Colonic mucosa (tissue), 4 donors: ENCODE measurements around the gene PPIF. TPM values are rescaled to one million over a fixed set of nuclear protein-coding genes. Genes with fewer than 3 reads are reported as not detected.

Experiments used
- DNase-seq: peaks from one replicate; pipeline ENCODE4 v3.0.0-alpha.2; 2020
- H3K27ac ChIP-seq: fragments of 200-600 bp; one replicate; pipeline ENCODE4 v1.8.0; 2021
- H3K27me3 ChIP-seq: fragments of 200-600 bp; one replicate; pipeline ENCODE4 v1.8.0; 2021
- H3K36me3 ChIP-seq: fragments of 200-600 bp; one replicate; pipeline ENCODE4 v1.8.0; 2021
- H3K4me1 ChIP-seq: fragments of 200-600 bp; one replicate; pipeline ENCODE4 v1.8.0; 2021; ENCODE audit warnings: mild to moderate bottlenecking
- H3K4me3 ChIP-seq: fragments of 200-600 bp; one replicate; pipeline ENCODE4 v1.8.0; 2021
- H3K9ac ChIP-seq, 2 donors: one replicate each; pipeline ENCODE4 v1.7.0; 2013; ENCODE audit warnings: control low read depth in 2 of 2, low read depth in 2 of 2, low read length in 2 of 2
- H3K9me3 ChIP-seq: fragments of 200-600 bp; one replicate; pipeline ENCODE4 v1.8.0; 2021
- intact Hi-C: fragments of 100-400 bp; cut with DNase I; formaldehyde crosslinking; loops from one replicate; pipeline ENCODE4 v1.14.1; 2022
- total RNA-seq, 2 donors: library from RNA; stranded (reverse); fragmentation: NEBNext Ultra II Directional in 1 of 2; extraction: Animal tissue kit (Norgen Biotek cat#: 25700) in 1 of 2; gene quantifications; one replicate each; pipeline ENCODE4 v1.2.1, GENCODE V29; 2021
- TF ChIP-seq, protein P1 (sequence below): fragments of 200-600 bp; IDR thresholded peaks from one replicate; pipeline ENCODE4 v1.8.0; 2022; ENCODE audit warnings: antibody characterized with exemption, mild to moderate bottlenecking
- donor health status: healthy.
- donor health status: DM: no; HTN: no; CAD: no.
- donor health status: DM: no; HTN: no; CAD: no.

The PPIF gene
- total RNA-seq, 2 donors from 2014 or later = 99.3 to 154 TPM

DNA sequence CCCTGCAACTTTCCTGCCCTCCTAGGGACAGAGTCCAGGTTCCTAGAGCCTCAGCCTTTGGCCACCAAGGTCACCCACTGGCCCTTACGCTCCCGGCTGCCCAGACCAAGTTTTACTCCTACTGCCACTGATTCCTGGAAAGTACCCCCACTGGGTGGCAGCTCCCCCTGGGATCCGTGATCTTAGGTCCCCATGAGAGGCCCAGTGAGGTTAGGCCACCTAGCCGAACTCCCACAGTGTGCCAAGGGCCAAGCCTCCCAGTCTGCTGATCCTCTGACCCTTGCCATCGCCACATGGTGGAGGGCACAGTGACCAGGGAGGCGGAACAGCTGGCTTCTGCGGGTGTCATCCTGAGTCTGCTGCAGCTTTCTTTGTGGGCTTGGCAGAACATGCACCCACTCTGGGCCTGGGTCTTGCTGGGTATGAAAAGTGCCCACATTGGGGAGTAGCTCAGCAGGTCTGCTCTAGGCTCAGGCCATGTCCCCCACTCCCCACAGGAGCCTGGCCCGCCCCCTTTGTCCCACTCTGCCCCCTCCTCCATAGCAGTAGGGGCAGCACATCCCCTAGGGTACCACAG is 40.5 kb upstream of the PPIF start:
- TF ChIP-seq, protein P1, sequence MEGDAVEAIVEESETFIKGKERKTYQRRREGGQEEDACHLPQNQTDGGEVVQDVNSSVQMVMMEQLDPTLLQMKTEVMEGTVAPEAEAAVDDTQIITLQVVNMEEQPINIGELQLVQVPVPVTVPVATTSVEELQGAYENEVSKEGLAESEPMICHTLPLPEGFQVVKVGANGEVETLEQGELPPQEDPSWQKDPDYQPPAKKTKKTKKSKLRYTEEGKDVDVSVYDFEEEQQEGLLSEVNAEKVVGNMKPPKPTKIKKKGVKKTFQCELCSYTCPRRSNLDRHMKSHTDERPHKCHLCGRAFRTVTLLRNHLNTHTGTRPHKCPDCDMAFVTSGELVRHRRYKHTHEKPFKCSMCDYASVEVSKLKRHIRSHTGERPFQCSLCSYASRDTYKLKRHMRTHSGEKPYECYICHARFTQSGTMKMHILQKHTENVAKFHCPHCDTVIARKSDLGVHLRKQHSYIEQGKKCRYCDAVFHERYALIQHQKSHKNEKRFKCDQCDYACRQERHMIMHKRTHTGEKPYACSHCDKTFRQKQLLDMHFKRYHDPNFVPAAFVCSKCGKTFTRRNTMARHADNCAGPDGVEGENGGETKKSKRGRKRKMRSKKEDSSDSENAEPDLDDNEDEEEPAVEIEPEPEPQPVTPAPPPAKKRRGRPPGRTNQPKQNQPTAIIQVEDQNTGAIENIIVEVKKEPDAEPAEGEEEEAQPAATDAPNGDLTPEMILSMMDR = no peak
- intact Hi-C loops = no loop called here
- Histone ChIP-seq H3K4me3 (no peak overlapping the region), H3K4me1 (no peaks in the 10 kb centered on the region), H3K9ac (no peak overlapping the region), H3K9me3 (no peaks in the 10 kb centered on the region), H3K27me3 (no peaks in the 10 kb centered on the region), H3K27ac (no peak overlapping the region), H3K36me3 (peaks cover 21% of the 10 kb centered on the region)
- no peak for DNase-seq

DNA sequence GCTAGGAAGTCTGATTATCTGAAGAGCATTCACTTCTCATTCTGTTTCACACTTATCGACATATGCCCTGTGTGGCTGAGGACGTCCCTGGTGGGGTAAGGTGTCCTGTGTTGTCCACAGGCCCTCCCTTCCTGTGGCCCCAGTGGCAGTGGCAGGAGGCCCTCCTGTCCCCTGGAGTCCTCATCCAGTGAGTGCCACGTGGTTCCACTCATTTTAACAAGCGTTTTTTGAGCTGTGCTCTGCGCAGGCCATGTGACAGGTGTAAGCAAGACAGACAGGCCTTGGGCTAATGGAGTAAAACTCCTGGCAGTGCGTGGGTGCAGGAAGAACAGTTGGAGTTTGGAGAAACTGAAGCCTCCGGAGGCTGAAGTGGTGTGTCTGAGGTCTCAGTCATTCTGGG is 39.3 kb upstream of the PPIF start:
- peaks cover 21% of the 10 kb centered on the region for H3K36me3 ChIP-seq
- H3K27ac ChIP-seq = no peak overlapping the region
- no peaks in the 10 kb centered on the region for H3K9me3 ChIP-seq
- no peak overlapping the region for H3K4me3 ChIP-seq
- intact Hi-C loops = no loop called here
- DNase-seq = no peak
- no peak overlapping the region for H3K9ac ChIP-seq
- TF ChIP-seq, protein P1 = no peak
- H3K27me3 ChIP-seq = no peaks in the 10 kb centered on the region
- no peaks in the 10 kb centered on the region for H3K4me1 ChIP-seq

DNA sequence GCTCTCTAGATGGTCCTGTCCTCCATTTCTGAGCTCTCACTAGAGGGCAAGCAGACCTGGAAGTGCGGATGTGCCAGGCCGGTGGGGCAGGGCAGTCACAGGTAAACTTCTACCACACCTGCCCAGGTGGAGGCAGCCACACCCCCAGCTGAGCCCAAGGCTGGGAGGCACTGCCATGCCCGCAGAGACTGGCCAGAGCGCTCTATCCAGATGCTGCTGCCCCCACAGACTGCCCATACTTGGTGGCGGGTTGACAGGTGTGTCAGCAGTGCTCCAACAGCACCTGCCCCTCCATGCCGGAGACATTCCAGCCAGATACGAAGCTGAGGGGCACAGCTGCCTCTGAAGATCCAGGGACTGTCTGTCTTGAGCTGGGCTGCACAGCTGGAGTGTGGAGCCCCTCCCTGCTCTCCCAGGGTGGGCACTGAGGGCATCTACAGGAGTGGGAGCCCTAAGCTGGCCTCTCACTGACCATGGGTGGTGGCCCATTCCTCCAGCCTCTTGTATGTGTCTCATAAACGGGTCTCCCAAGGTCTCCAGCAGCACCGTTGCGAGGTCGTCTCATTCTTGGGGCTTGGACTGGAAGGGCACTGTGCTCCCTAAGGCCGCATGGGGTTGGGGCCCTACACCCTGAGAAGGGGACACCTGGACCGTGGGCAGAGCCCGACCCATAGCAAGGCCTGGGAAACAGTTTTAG is 38.2 kb upstream of the PPIF start:
- Histone ChIP-seq H3K27ac (no peak overlapping the region), H3K4me3 (no peak overlapping the region), H3K9ac (no peak overlapping the region), H3K9me3 (no peaks in the 10 kb centered on the region), H3K36me3 (peaks cover 13% of the 10 kb centered on the region), H3K4me1 (no peaks in the 10 kb centered on the region), H3K27me3 (no peaks in the 10 kb centered on the region)
- TF ChIP-seq, protein P1 = no peak
- DNase-seq = peak; percentile 53
- intact Hi-C loops = no loop called here

DNA sequence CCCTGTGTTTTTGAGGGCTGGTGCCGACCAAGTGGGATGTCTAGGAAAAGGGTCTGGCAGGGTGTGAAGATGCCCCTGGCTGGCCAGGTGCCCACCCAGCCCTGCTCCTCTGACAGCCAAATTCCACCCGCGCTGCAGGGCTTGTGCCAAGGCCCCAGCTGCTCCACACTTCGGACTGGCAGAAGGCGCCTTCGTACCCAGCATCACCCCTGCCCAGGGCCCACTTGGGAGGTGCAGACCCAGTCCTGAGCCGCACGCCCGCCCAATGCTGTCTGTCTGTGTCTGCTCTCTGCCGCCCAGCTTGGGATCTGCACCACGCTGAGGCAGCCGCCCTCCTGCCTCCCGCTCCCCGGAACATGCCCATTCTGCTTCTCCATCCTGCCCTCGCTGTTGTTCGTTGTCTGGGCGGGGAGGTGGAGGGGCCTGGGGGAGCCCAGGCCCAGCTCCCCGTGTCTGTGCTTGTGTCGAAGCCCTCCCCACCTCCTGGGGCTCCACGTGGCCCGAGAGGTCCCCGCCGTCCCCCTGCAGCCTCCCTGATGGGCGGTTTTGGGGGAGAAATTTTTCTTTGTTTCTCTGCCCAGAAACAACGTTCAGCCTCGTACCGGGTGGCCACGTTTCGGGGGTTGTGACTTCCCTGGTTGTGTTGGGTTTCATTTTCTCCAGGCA is 36.9 kb upstream of the PPIF start:
- H3K36me3 ChIP-seq = peaks cover 13% of the 10 kb centered on the region
- TF ChIP-seq, protein P1 = no peak
- DNase-seq = no peak

DNA sequence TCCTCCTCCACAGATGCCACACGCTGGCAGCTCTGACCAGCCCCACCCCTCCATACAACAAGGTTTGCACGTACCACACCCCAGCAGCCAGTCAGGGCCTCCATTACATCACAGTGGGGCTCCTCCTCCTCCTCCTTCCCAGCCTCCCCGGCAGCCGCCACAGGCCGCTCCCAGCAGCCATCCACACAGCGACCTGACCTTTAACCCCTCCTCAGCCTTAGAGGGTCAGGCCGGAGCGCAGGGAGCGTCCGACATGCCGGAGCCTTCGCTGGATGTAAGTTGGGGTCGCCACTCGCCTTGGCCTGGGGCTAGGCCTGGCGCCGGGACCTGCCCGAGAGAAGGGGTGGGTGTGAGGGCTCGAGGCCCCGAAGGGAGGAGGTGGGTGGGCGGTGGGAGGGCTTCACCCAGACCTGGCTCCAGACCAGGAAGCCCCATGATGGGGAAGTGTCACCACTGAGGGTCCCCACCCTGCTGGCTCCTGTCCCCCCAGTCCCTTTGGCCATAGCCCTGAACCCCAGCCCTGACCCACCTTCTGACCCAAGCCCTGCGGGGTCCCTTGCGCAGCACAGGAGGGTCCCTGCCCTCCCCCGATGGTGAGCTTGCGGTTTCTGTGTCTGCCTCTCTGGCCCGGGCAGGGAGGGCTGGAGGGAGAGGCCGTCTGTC is 36.2 kb upstream of the PPIF start:
- peak; percentile 81 for DNase-seq
- Histone ChIP-seq H3K4me1 (peaks cover 5% of the 10 kb centered on the region), H3K27me3 (no peaks in the 10 kb centered on the region), H3K36me3 (peaks cover 8% of the 10 kb centered on the region), H3K27ac (no peak overlapping the region), H3K9me3 (no peaks in the 10 kb centered on the region), H3K4me3 (no peak overlapping the region), H3K9ac (no peak overlapping the region)
- intact Hi-C loops = no loop called here
- TF ChIP-seq, protein P1 = no peak

More for the DNA sequence above, 36.9 kb upstream of the PPIF start:
- no peaks in the 10 kb centered on the region for H3K9me3 ChIP-seq
- intact Hi-C loops = no loop called here
- peaks cover 5% of the 10 kb centered on the region for H3K4me1 ChIP-seq
- H3K27me3 ChIP-seq = no peaks in the 10 kb centered on the region
- no peak overlapping the region for H3K4me3 ChIP-seq
- no peak overlapping the region for H3K9ac ChIP-seq
- H3K27ac ChIP-seq = no peak overlapping the region
